Fibroblast of villous mesenchyme (primary cell): ENCODE data around the gene OR10A2. TPM values are rescaled to one million over a fixed set of nuclear protein-coding genes. Genes with fewer than 3 reads are reported as not detected.

ENCODE experiments used
- DNase-seq: peaks from one replicate; pipeline ENCODE4 v3.0.0-alpha.2; 2010; ENCODE audit warnings: low read depth
- H3K4me3 ChIP-seq: 2 replicates; pipeline ENCODE4 v1.5.1; 2011; ENCODE audit warnings: low read depth, mild to moderate bottlenecking, low read length
- total RNA-seq: library from RNA; depleted of rRNA; stranded (reverse); fragments of >200 nt; gene quantifications from 2 replicates; pipeline ENCODE4 v1.2.3, GENCODE V29; 2012
- TF ChIP-seq, protein P1 (sequence below): IDR thresholded peaks from 2 replicates; pipeline ENCODE4 v1.5.1; 2012; ENCODE audit warnings: low read depth, mild to moderate bottlenecking, low read length; ENCODE audit not compliant: insufficient read depth

OR10A2 gene
- not detected in 2 replicates for total RNA-seq

- no peak for DNase-seq
- TF ChIP-seq, protein P1, sequence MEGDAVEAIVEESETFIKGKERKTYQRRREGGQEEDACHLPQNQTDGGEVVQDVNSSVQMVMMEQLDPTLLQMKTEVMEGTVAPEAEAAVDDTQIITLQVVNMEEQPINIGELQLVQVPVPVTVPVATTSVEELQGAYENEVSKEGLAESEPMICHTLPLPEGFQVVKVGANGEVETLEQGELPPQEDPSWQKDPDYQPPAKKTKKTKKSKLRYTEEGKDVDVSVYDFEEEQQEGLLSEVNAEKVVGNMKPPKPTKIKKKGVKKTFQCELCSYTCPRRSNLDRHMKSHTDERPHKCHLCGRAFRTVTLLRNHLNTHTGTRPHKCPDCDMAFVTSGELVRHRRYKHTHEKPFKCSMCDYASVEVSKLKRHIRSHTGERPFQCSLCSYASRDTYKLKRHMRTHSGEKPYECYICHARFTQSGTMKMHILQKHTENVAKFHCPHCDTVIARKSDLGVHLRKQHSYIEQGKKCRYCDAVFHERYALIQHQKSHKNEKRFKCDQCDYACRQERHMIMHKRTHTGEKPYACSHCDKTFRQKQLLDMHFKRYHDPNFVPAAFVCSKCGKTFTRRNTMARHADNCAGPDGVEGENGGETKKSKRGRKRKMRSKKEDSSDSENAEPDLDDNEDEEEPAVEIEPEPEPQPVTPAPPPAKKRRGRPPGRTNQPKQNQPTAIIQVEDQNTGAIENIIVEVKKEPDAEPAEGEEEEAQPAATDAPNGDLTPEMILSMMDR, result no peak
- H3K4me3 ChIP-seq, result no peak within 1 kb of the TSS
These were observed at the start of gene OR10A2 for GRCh38 chr11:6862961-6863360. Gene OR10A2 (plus strand): TSS chr11:6863057. CDS start chr11:6869755, 6,698 bp downstream.

- TF ChIP-seq, protein P1, result no peak
- no peak for DNase-seq
- H3K4me3 ChIP-seq, result no peak overlapping the region
These were observed 49.2 kb upstream of the OR10A2 start for GRCh38 chr11:6813656-6814055.

- no peak overlapping the region for H3K4me3 ChIP-seq
- TF ChIP-seq, protein P1, result no peak
- no peak for DNase-seq
These were observed 45.2 kb upstream of the OR10A2 start for GRCh38 chr11:6817694-6818093.

GRCh38 chr11:6818967-6819366 lies 43.9 kb upstream of the OR10A2 start:
- DNase-seq, result no peak
- H3K4me3 ChIP-seq, result no peak overlapping the region
- TF ChIP-seq, protein P1, result no peak

GRCh38 chr11:6824136-6824823 lies 38.6 kb upstream of the OR10A2 start:
- no peak overlapping the region for H3K4me3 ChIP-seq
- DNase-seq, result no peak
- TF ChIP-seq, protein P1, result no peak

DNA sequence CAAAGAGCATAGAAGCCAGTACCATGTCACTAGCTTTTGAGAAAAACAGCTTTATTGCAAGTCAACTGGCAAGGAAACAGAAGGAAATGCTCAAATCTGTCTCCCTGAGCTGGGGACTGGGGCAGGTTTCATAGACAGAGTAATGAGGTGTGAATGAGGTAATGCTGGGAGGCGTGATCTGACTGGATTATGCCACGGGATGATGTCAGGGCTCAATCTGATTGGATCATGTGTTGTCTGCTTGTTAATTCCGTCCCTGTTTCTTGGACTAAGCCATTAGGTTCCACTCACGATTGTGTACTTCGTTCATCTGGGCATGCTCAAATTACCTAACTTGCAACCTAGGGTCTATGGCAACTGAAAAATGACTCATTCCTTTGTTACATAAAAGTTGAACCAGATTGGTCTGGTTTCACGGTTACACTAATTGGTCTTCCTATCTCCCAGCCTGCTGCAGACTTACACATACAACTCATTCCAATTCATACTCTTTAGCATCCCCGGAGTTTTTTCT lies 37.6 kb upstream of the OR10A2 start:
- no peak for DNase-seq
- H3K4me3 ChIP-seq, result no peak overlapping the region
- TF ChIP-seq, protein P1, result no peak
